Myocyte (in vitro differentiated cells): ENCODE results near the gene MSRB3. TPM values are rescaled to one million over a fixed set of nuclear protein-coding genes. Genes with fewer than 3 reads are reported as not detected.
A peak's percentile ranks its signal among the peaks of the same experiment; 100 is the strongest.

Source experiments
- DNase-seq: peaks from one replicate; pipeline ENCODE4 v3.0.0-alpha.2; 2012; ENCODE audit warnings: low read depth
- total RNA-seq: library from RNA; depleted of rRNA; stranded (reverse); fragments of >200 nt; gene quantifications from 2 replicates; pipeline ENCODE4 v1.2.3, GENCODE V29; 2014

The MSRB3 gene
- total RNA-seq, 1 donor from 2014 or later = 47.3 TPM

DNA sequence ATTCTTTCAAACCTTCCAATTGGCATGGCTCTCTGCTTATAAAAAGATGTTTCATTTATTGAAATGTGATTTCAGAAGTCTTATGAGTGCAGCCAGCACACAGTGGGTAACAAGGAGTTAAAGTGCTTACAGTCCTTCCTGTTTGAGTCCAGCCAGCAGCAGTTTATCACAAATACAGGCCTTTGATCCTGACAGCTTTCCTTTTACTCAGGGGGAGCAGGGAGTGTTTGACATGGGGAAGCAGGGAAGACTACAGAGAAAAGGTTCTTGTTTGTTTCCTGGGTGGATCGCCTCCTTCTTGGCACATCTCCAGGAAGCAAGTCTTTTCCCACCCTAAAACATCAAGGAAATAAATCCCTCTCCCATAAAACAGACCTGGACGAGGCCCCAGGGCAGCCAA lies 216.1 kb downstream of the MSRB3 start:
- no peak for DNase-seq

- peak; percentile 80 for DNase-seq
These were observed 216.8 kb downstream of the MSRB3 start for GRCh38 chr12:65495233-65495632.

- DNase-seq = peak; percentile 51
These were observed 218.1 kb downstream of the MSRB3 start for GRCh38 chr12:65496617-65497016.

DNA sequence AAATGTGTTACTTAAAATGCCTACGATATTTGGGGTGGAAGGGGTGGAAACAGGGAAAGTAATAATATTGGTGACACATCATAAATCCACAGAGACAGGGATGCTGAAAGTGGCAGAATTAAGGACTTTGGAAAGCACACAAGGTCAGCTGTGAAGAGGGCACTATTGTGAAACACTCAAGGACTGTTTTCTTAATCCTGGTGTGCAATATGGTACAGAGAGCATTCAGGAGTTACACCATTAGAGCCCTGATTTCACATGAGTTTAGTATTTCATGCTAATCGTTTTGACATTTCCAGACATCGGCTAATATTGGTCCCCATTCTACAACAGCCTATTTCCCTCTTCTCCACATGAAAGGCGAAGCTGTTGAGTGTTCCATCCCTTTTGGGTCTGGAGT lies 219.2 kb downstream of the MSRB3 start:
- no peak for DNase-seq

DNA sequence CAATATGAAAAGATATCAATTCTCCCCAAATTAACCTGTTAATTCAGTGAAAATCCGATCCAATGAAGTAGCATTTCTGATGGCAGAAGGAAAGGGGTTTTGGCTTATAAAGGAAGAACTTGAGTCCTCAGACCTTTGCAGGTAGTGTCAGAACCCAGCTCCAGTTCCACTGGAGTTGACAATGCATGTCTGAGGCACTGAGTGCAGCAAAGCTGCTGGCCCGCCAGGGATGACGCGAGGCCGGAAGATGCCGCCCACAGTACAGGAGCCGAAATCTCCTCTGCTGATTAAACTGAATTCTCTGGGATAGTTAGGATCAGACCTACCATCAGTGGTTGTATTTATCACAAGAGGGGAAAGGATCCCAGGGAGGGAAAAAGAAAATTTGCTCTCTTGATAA lies 220.7 kb downstream of the MSRB3 start:
- no peak for DNase-seq

- DNase-seq = no peak
These were observed 221.8 kb downstream of the MSRB3 start for GRCh38 chr12:65500091-65500900.

DNA sequence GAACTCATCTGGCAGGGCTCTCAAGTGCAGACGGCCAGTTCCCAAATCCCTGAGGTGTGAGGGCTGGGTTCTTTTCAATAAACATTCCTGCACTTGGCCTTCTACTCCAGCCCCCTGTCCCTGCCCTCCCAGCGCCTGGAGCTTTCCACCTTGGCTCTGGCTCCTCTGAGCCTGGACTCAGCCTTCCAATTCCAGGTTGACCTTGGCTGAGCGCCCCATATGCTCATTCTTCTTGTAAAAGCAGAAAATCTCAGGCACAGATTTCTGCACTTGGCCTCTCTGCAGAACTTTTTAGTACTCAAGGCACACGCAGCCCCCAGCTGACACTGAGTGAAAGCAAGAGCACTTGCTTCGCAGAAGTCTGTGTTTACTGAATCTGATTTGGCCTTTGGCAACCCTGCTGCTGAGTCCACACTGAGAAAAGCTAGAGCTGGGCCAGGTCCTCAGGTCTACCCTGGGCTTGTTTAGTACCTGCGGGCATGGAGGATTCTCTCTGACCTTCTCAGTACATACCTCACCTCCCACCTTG lies 222.7 kb downstream of the MSRB3 start:
- no peak for DNase-seq

GRCh38 chr12:65501935-65502334 lies 223.5 kb downstream of the MSRB3 start:
- no peak for DNase-seq

- no peak for DNase-seq
These were observed 225.9 kb downstream of the MSRB3 start for GRCh38 chr12:65504417-65504816.

- DNase-seq = no peak
These were observed 227.1 kb downstream of the MSRB3 start for GRCh38 chr12:65505386-65506121.

- no peak for DNase-seq
These were observed 230.0 kb downstream of the MSRB3 start for GRCh38 chr12:65508276-65509035.

DNA sequence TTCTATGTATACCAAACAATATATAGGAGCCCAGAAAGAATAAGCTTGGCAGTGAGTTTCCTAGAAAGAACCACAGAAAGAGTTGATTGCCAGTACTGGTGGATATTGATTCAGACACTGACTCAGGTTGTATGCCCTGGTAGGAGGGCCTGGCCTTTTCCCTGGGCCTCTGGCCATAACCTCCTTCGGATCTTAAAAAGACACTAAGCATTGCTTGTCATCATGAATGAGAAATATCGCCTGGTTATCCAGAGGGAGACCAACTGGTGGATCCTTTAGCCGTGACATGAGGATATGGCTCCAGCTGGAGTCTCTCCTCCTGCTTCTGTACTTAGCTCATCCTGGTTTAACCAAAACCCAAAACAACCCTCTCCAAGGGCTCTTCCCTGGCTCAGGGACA lies 231.5 kb downstream of the MSRB3 start:
- no peak for DNase-seq

- no peak for DNase-seq
These were observed 232.1 kb downstream of the MSRB3 start for GRCh38 chr12:65510584-65511050.

GRCh38 chr12:65511134-65511834 lies 232.8 kb downstream of the MSRB3 start:
- DNase-seq = peak; percentile 43

DNA sequence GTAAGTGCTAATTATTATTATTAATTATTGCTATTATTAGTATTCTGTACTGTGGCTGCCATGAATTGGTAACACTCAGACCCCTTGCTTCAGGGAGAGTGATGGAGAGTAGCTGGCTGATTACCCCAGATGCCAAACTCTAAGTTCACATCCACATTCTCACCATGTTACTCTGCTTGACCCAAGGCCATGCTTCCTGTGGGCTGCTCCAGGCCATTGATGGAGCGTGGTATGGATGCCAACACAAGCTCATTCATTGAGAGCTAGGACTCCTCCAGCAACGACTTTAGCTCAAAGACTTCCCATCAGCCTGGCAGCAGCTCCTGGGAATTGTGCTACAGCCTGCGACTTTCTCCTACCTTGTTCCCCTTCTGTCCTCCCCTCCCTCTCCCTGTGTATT lies 233.4 kb downstream of the MSRB3 start:
- DNase-seq = no peak

Other genes with a start within 250 kb of the MSRB3 start
- gene WIF1, start 157.4 kb upstream of the MSRB3 start, total RNA-seq = 0.10 and 0.19 TPM in 2 replicates
- gene LEMD3, start 109.1 kb upstream of the MSRB3 start, total RNA-seq = 19.8 and 27.9 TPM in 2 replicates